ENCODE measurements around the gene IMMT.
"Not testable (repeated sequence)": the region's sequence is repeated elsewhere in the genome, so short reads cannot be mapped to it uniquely, and the experiment has no call there.

The IMMT gene

GRCh38 chr2:86225581-86225980, 30.3 kb upstream of the IMMT start:
- no peak for DNase-seq

GRCh38 chr2:86224645-86225355, 29.5 kb upstream of the IMMT start:
- DNase-seq: no peak

GRCh38 chr2:86223927-86224560, 28.8 kb upstream of the IMMT start:
- no peak for DNase-seq

GRCh38 chr2:86223140-86223926, 28.1 kb upstream of the IMMT start:
- DNase-seq: no peak

- DNase-seq: peak; percentile 39
Measured at GRCh38 chr2:86221066-86221684, 25.9 kb upstream of the IMMT start.

GRCh38 chr2:86219896-86220295, 24.6 kb upstream of the IMMT start:
- no peak for DNase-seq

- DNase-seq: no peak
Measured at GRCh38 chr2:86218124-86218523, 22.9 kb upstream of the IMMT start.

- no peak for DNase-seq
Measured at GRCh38 chr2:86216575-86217555, 21.6 kb upstream of the IMMT start.

- DNase-seq: no peak
Measured at GRCh38 chr2:86214503-86214832, 19.2 kb upstream of the IMMT start.

GRCh38 chr2:86213699-86214502, 18.6 kb upstream of the IMMT start:
- no peak for DNase-seq

- DNase-seq: no peak
Measured at GRCh38 chr2:86213056-86213455, 17.8 kb upstream of the IMMT start.

GRCh38 chr2:86211796-86212188, 16.5 kb upstream of the IMMT start:
- DNase-seq: no peak

GRCh38 chr2:86211033-86211795, 16.0 kb upstream of the IMMT start:
- DNase-seq: no peak

GRCh38 chr2:86204458-86204857, 9.2 kb upstream of the IMMT start:
- DNase-seq: no peak

GRCh38 chr2:86203614-86204013, 8.4 kb upstream of the IMMT start:
- no peak for DNase-seq

GRCh38 chr2:86202702-86203101, 7.4 kb upstream of the IMMT start:
- DNase-seq: no peak

GRCh38 chr2:86202336-86202692, 7.1 kb upstream of the IMMT start:
- DNase-seq: no peak

- DNase-seq: no peak
Measured at GRCh38 chr2:86201671-86202335, 6.5 kb upstream of the IMMT start.

GRCh38 chr2:86200564-86200963, 5.3 kb upstream of the IMMT start:
- DNase-seq: not testable (repeated sequence)

- no peak for DNase-seq
Measured at GRCh38 chr2:86199834-86200177, 4.5 kb upstream of the IMMT start.

All from NCI-H69 (cell line).